Kasumi-1 (cell line): Measurements from ENCODE around the gene HYOU1.
"Not testable (repeated sequence)": the region's sequence is repeated elsewhere in the genome, so short reads cannot be mapped to it uniquely, and the experiment has no call there.

Experiments used
- DNase-seq, 2 experiments: peaks; one replicate each; lab custom pipeline; 2025; lab: John Stamatoyannopoulos, UW

HYOU1 gene

GRCh38 chr11:119057000-119057769 lies at the start of gene HYOU1:
HYOU1 (minus strand) TSS chr11:119057205; CDS start chr11:119056160, 1,045 bp downstream.
- DNase-seq: peak; percentile 94

- DNase-seq: peak in 1 of 2 experiments; percentile 42
Observed at GRCh38 chr11:119103793-119104192, 46.8 kb upstream of the HYOU1 start.

GRCh38 chr11:119103161-119103664 lies 46.2 kb upstream of the HYOU1 start:
- DNase-seq: not testable (repeated sequence)

- DNase-seq: peak; percentile 96 to 97
Observed at GRCh38 chr11:119101759-119102423, 44.9 kb upstream of the HYOU1 start, which contains the start of gene DPAGT1. DPAGT1 (minus strand) TSS chr11:119101853; CDS start chr11:119101655, 198 bp downstream.

GRCh38 chr11:119100994-119101758 lies 44.2 kb upstream of the HYOU1 start:
- DNase-seq: no peak

GRCh38 chr11:119100246-119100970 lies 43.4 kb upstream of the HYOU1 start:
- DNase-seq: peak; percentile 70 to 78

- DNase-seq: no peak
Observed at GRCh38 chr11:119099711-119100110, 42.7 kb upstream of the HYOU1 start.

GRCh38 chr11:119095066-119095880 lies 38.3 kb upstream of the HYOU1 start:
- DNase-seq: peak; percentile 99

- DNase-seq: peak in 1 of 2 experiments; percentile 35
Observed at GRCh38 chr11:119094816-119095065, 37.7 kb upstream of the HYOU1 start.

- DNase-seq: peak in 1 of 2 experiments; percentile 11
Observed at GRCh38 chr11:119093942-119094815, 37.2 kb upstream of the HYOU1 start.

GRCh38 chr11:119092880-119093842 lies 36.2 kb upstream of the HYOU1 start:
- DNase-seq: peak in 1 of 2 experiments; percentile 18

GRCh38 chr11:119091966-119092879 lies 35.2 kb upstream of the HYOU1 start:
- no peak for DNase-seq

GRCh38 chr11:119091178-119091577 lies 34.2 kb upstream of the HYOU1 start:
- DNase-seq: peak in 1 of 2 experiments; percentile 5

- no peak for DNase-seq
Observed at GRCh38 chr11:119089319-119089718, 32.3 kb upstream of the HYOU1 start.

- DNase-seq: no peak
Observed at GRCh38 chr11:119088406-119088805, 31.4 kb upstream of the HYOU1 start.

GRCh38 chr11:119087747-119088241 lies 30.8 kb upstream of the HYOU1 start:
- DNase-seq: no peak

- DNase-seq: no peak
Observed at GRCh38 chr11:119087123-119087522, 30.1 kb upstream of the HYOU1 start.
